Measurements from ENCODE around the gene TBX3.

Gene TBX3

GRCh38 chr12:114668886-114669288 lies 15.1 kb downstream of the TBX3 start:
- no peaks in the 10 kb centered on the region for H3F3A ChIP-seq (ENCODE audit: insufficient read depth, low read length)
- H2AFZ ChIP-seq (ENCODE audit: low read length) = no peak overlapping the region
- no peak for DNase-seq
- no peak overlapping the region for H3K27ac ChIP-seq (ENCODE audit: low read length)
- no peaks in the 10 kb centered on the region for H3K9me3 ChIP-seq (replicated peaks; ENCODE audit: insufficient read depth, low read length)
- no peaks in the 10 kb centered on the region for H3K9me2 ChIP-seq (replicated peaks; ENCODE audit: insufficient read depth, low read length)
- no peak overlapping the region for H3K4me2 ChIP-seq (ENCODE audit: low read depth, low read length)
- H3K4me3 ChIP-seq (ENCODE audit: low read length) = no peak overlapping the region
- no peaks in the 10 kb centered on the region for H3K4me1 ChIP-seq (ENCODE audit: low read length)
- no peak overlapping the region for H3K9ac ChIP-seq (ENCODE audit: low read length)
- TF ChIP-seq CTCF (IDR thresholded peaks at IDR 0.05; ENCODE audit: low read length) = no peak
- TF ChIP-seq EZH2phosphoT487 (IDR thresholded peaks at IDR 0.05; ENCODE audit: low read length) = no peak
- TF ChIP-seq EZH2 (optimal IDR thresholded peaks at IDR 0.05; ENCODE audit: low read depth, low read length) = no peak
- peaks cover 32% of the 10 kb centered on the region for H3K27me3 ChIP-seq (replicated peaks; ENCODE audit: insufficient read depth, low read length)
- H4K20me1 ChIP-seq (ENCODE audit: insufficient read depth, low read length) = no peaks in the 10 kb centered on the region
- no peaks in the 10 kb centered on the region for H3K79me2 ChIP-seq (ENCODE audit: low read length)
- H3K36me3 ChIP-seq (replicated peaks; ENCODE audit: insufficient read depth, low read length) = no peaks in the 10 kb centered on the region

GRCh38 chr12:114668151-114668885 lies 15.7 kb downstream of the TBX3 start:
- peak; percentile 47 for DNase-seq
- TF ChIP-seq EZH2phosphoT487 (IDR thresholded peaks at IDR 0.05; ENCODE audit: low read length) (no peak), CTCF (IDR thresholded peaks at IDR 0.05; ENCODE audit: low read length) (peak; percentile 21), EZH2 (optimal IDR thresholded peaks at IDR 0.05; ENCODE audit: low read depth, low read length) (no peak)
- Histone ChIP-seq H4K20me1 (ENCODE audit: insufficient read depth, low read length) (no peaks in the 10 kb centered on the region), H3K36me3 (replicated peaks; ENCODE audit: insufficient read depth, low read length) (no peaks in the 10 kb centered on the region), H3K79me2 (ENCODE audit: low read length) (no peaks in the 10 kb centered on the region), H3K4me2 (ENCODE audit: low read depth, low read length) (peak overlapping the region; percentile 34; the same call in 1 of the 2 replicates), H3K27me3 (replicated peaks; ENCODE audit: insufficient read depth, low read length) (peaks cover 32% of the 10 kb centered on the region), H2AFZ (ENCODE audit: low read length) (no peak overlapping the region), H3F3A (ENCODE audit: insufficient read depth, low read length) (no peaks in the 10 kb centered on the region), H3K9ac (ENCODE audit: low read length) (no peak overlapping the region), H3K4me1 (ENCODE audit: low read length) (no peaks in the 10 kb centered on the region), H3K4me3 (ENCODE audit: low read length) (no peak overlapping the region), H3K9me3 (replicated peaks; ENCODE audit: insufficient read depth, low read length) (no peaks in the 10 kb centered on the region), H3K9me2 (replicated peaks; ENCODE audit: insufficient read depth, low read length) (no peaks in the 10 kb centered on the region), H3K27ac (ENCODE audit: low read length) (no peak overlapping the region)

- H3K4me2 ChIP-seq (ENCODE audit: low read depth, low read length) = peak overlapping the region; percentile 34; the same call in 1 of the 2 replicates
- no peaks in the 10 kb centered on the region for H3K36me3 ChIP-seq (replicated peaks; ENCODE audit: insufficient read depth, low read length)
- no peak overlapping the region for H3K9ac ChIP-seq (ENCODE audit: low read length)
- H3K79me2 ChIP-seq (ENCODE audit: low read length) = no peaks in the 10 kb centered on the region
- H3K27ac ChIP-seq (ENCODE audit: low read length) = no peak overlapping the region
- H3K4me3 ChIP-seq (ENCODE audit: low read length) = no peak overlapping the region
- no peak for DNase-seq
- no peak overlapping the region for H2AFZ ChIP-seq (ENCODE audit: low read length)
- no peaks in the 10 kb centered on the region for H3K9me2 ChIP-seq (replicated peaks; ENCODE audit: insufficient read depth, low read length)
- no peaks in the 10 kb centered on the region for H3K9me3 ChIP-seq (replicated peaks; ENCODE audit: insufficient read depth, low read length)
- H3F3A ChIP-seq (ENCODE audit: insufficient read depth, low read length) = no peaks in the 10 kb centered on the region
- no peaks in the 10 kb centered on the region for H3K4me1 ChIP-seq (ENCODE audit: low read length)
- no peaks in the 10 kb centered on the region for H4K20me1 ChIP-seq (ENCODE audit: insufficient read depth, low read length)
- H3K27me3 ChIP-seq (replicated peaks; ENCODE audit: insufficient read depth, low read length) = peaks cover 32% of the 10 kb centered on the region
- no peak for TF ChIP-seq EZH2 (optimal IDR thresholded peaks at IDR 0.05; ENCODE audit: low read depth, low read length)
These were observed 16.3 kb downstream of the TBX3 start for GRCh38 chr12:114667669-114668150.

All from MM.1S (cell line).